ENCODE results near the gene UGT1A5. TPM values are rescaled to one million over a fixed set of nuclear protein-coding genes. Genes with fewer than 3 reads are reported as not detected.

Gene UGT1A5
- total RNA-seq, 2 experiments from 2014 or later: not detected

GRCh38 chr2:233769260-233769659 lies 56.6 kb downstream of the UGT1A5 start:
- ChIA-PET POLR2A (no interaction called here), CTCF (no interaction called here)
- no peak overlapping the region for H3K27ac Mint-ChIP-seq
- DNase-seq (no peak), ATAC-seq (no peak)
- intact Hi-C loops (cut with DNase I, micrococcal nuclease): no loop called here
- H3K36me3 Mint-ChIP-seq (ENCODE audit: low read depth): no peaks in the 10 kb centered on the region
- H3K27me3 Mint-ChIP-seq: peaks cover 14% of the 10 kb centered on the region
- H3K4me1 Mint-ChIP-seq: no peaks in the 10 kb centered on the region
- H3K4me3 Mint-ChIP-seq: no peak overlapping the region
- H3K9me3 Mint-ChIP-seq (ENCODE audit: low read depth): no peaks in the 10 kb centered on the region

- Mint-ChIP-seq H3K4me3 (no peak overlapping the region), H3K36me3 (ENCODE audit: low read depth) (no peaks in the 10 kb centered on the region), H3K9me3 (ENCODE audit: low read depth) (peaks cover 14% of the 10 kb centered on the region), H3K27me3 (peaks cover 8% of the 10 kb centered on the region), H3K27ac (no peak overlapping the region), H3K4me1 (no peaks in the 10 kb centered on the region)
- intact Hi-C loops (cut with DNase I, micrococcal nuclease): no loop called here
- POLR2A ChIA-PET: no interaction called here
- no peak for ATAC-seq
- CTCF ChIA-PET: no interaction called here
- DNase-seq: no peak
These were observed 59.4 kb downstream of the UGT1A5 start for GRCh38 chr2:233772153-233772552.

- Mint-ChIP-seq H3K27me3 (peaks cover 9% of the 10 kb centered on the region), H3K4me3 (no peak overlapping the region), H3K36me3 (ENCODE audit: low read depth) (no peaks in the 10 kb centered on the region), H3K27ac (no peak overlapping the region), H3K9me3 (ENCODE audit: low read depth) (peaks cover 14% of the 10 kb centered on the region), H3K4me1 (no peaks in the 10 kb centered on the region)
- intact Hi-C loops (cut with DNase I, micrococcal nuclease): no loop called here
- no peak for DNase-seq
- CTCF ChIA-PET: no interaction called here
- POLR2A ChIA-PET: no interaction called here
- ATAC-seq: no peak
These were observed 59.9 kb downstream of the UGT1A5 start for GRCh38 chr2:233772583-233772982.

GRCh38 chr2:233773854-233774253 lies 61.1 kb downstream of the UGT1A5 start:
- ChIA-PET POLR2A (no interaction called here), CTCF (interaction anchor here (0.5 kb wide), 1 partner anchor 1293 kb away, joined by 3 read pairs; no protein-coding TSS in a partner anchor)
- H3K27ac Mint-ChIP-seq: no peak overlapping the region
- no peaks in the 10 kb centered on the region for H3K4me1 Mint-ChIP-seq
- H3K4me3 Mint-ChIP-seq: no peak overlapping the region
- no peaks in the 10 kb centered on the region for H3K36me3 Mint-ChIP-seq (ENCODE audit: low read depth)
- peaks cover 12% of the 10 kb centered on the region for H3K27me3 Mint-ChIP-seq
- ATAC-seq: no peak
- H3K9me3 Mint-ChIP-seq (ENCODE audit: low read depth): peaks cover 14% of the 10 kb centered on the region
- intact Hi-C loops (cut with DNase I, micrococcal nuclease): no loop called here
- DNase-seq: no peak

- CTCF ChIA-PET: interaction anchor here (0.6 kb wide), 1 partner anchor 1254 kb away, joined by 3 read pairs; no protein-coding TSS in a partner anchor
- Mint-ChIP-seq H3K4me3 (no peak overlapping the region), H3K9me3 (ENCODE audit: low read depth) (peaks cover 14% of the 10 kb centered on the region), H3K27me3 (peaks cover 9% of the 10 kb centered on the region), H3K36me3 (ENCODE audit: low read depth) (no peaks in the 10 kb centered on the region), H3K4me1 (no peaks in the 10 kb centered on the region), H3K27ac (no peak overlapping the region)
- POLR2A ChIA-PET: no interaction called here
- ATAC-seq (no peak), DNase-seq (no peak)
- intact Hi-C loops (cut with DNase I, micrococcal nuclease): no loop called here
These were observed 62.7 kb downstream of the UGT1A5 start for GRCh38 chr2:233775414-233775813.

- no peaks in the 10 kb centered on the region for H3K36me3 Mint-ChIP-seq (ENCODE audit: low read depth)
These were observed 65.3 kb downstream of the UGT1A5 start, which contains the start of gene MROH2A for GRCh38 chr2:233778030-233778429. MROH2A (plus strand) TSS chr2:233778330; CDS start chr2:233779359, 1,029 bp downstream.

GRCh38 chr2:233779722-233780121 lies 67.0 kb downstream of the UGT1A5 start:
- CTCF ChIA-PET: interaction anchor here (0.7 kb wide), 1 partner anchor 722 kb away, joined by 3 read pairs; no protein-coding TSS in a partner anchor
- intact Hi-C loops (cut with DNase I, micrococcal nuclease): no loop called here
- DNase-seq (no peak), ATAC-seq (no peak)
- H3K27ac Mint-ChIP-seq: no peak overlapping the region
- peaks cover 14% of the 10 kb centered on the region for H3K9me3 Mint-ChIP-seq (ENCODE audit: low read depth)
- H3K27me3 Mint-ChIP-seq: peaks cover 20% of the 10 kb centered on the region
- POLR2A ChIA-PET: interaction anchor here (0.6 kb wide), 1 partner anchor 295 kb away, joined by 5 read pairs; no protein-coding TSS in a partner anchor
- H3K4me1 Mint-ChIP-seq: no peaks in the 10 kb centered on the region
- no peaks in the 10 kb centered on the region for H3K36me3 Mint-ChIP-seq (ENCODE audit: low read depth)
- H3K4me3 Mint-ChIP-seq: no peak overlapping the region

More at GRCh38 chr2:233778030-233778429, 65.3 kb downstream of the UGT1A5 start, which contains the start of gene MROH2A:
- ATAC-seq (no peak), DNase-seq (no peak)
- POLR2A ChIA-PET: no interaction called here
- Mint-ChIP-seq H3K9me3 (ENCODE audit: low read depth) (peaks cover 14% of the 10 kb centered on the region), H3K27me3 (peaks cover 16% of the 10 kb centered on the region), H3K27ac (no peak within 1 kb of the TSS), H3K4me3 (no peak within 1 kb of the TSS), H3K4me1 (no peaks in the 10 kb centered on the region)
- intact Hi-C loops (cut with DNase I, micrococcal nuclease): no loop called here
- CTCF ChIA-PET: no interaction called here

- H3K36me3 Mint-ChIP-seq (ENCODE audit: low read depth): no peaks in the 10 kb centered on the region
- ATAC-seq (no peak), DNase-seq (no peak)
- peaks cover 9% of the 10 kb centered on the region for H3K9me3 Mint-ChIP-seq (ENCODE audit: low read depth)
- no peaks in the 10 kb centered on the region for H3K4me1 Mint-ChIP-seq
- CTCF ChIA-PET: no interaction called here
- no peak overlapping the region for H3K4me3 Mint-ChIP-seq
- H3K27ac Mint-ChIP-seq: no peak overlapping the region
- H3K27me3 Mint-ChIP-seq: peaks cover 18% of the 10 kb centered on the region
- intact Hi-C loops (cut with DNase I, micrococcal nuclease): no loop called here
- POLR2A ChIA-PET: no interaction called here
These were observed 68.1 kb downstream of the UGT1A5 start for GRCh38 chr2:233780771-233781170.

GRCh38 chr2:233789554-233789953 lies 76.8 kb downstream of the UGT1A5 start:
- Mint-ChIP-seq H3K4me3 (no peak overlapping the region), H3K9me3 (ENCODE audit: low read depth) (peaks cover 5% of the 10 kb centered on the region), H3K27ac (no peak overlapping the region), H3K36me3 (ENCODE audit: low read depth) (no peaks in the 10 kb centered on the region), H3K27me3 (peaks cover 6% of the 10 kb centered on the region), H3K4me1 (no peaks in the 10 kb centered on the region)
- DNase-seq: no peak
- POLR2A ChIA-PET: no interaction called here
- ATAC-seq: no peak
- CTCF ChIA-PET: no interaction called here
- intact Hi-C loops (cut with DNase I, micrococcal nuclease): no loop called here

GRCh38 chr2:233791151-233791882 lies 78.6 kb downstream of the UGT1A5 start:
- intact Hi-C loops (cut with DNase I, micrococcal nuclease): no loop called here
- POLR2A ChIA-PET: no interaction called here
- Mint-ChIP-seq H3K27me3 (peaks cover 2% of the 10 kb centered on the region), H3K4me1 (no peaks in the 10 kb centered on the region), H3K27ac (no peak overlapping the region), H3K9me3 (ENCODE audit: low read depth) (peaks cover 2% of the 10 kb centered on the region), H3K36me3 (ENCODE audit: low read depth) (no peaks in the 10 kb centered on the region), H3K4me3 (no peak overlapping the region)
- ATAC-seq (no peak), DNase-seq (no peak)
- CTCF ChIA-PET: no interaction called here

- H3K27ac Mint-ChIP-seq: no peak overlapping the region
- H3K4me3 Mint-ChIP-seq: no peak overlapping the region
These were observed 79.2 kb downstream of the UGT1A5 start for GRCh38 chr2:233791883-233792329.

GRCh38 chr2:233792720-233793119 lies 80.0 kb downstream of the UGT1A5 start:
- ChIA-PET CTCF (no interaction called here), POLR2A (no interaction called here)
- Mint-ChIP-seq H3K27me3 (no peaks in the 10 kb centered on the region), H3K4me3 (no peak overlapping the region), H3K9me3 (ENCODE audit: low read depth) (no peaks in the 10 kb centered on the region), H3K36me3 (ENCODE audit: low read depth) (no peaks in the 10 kb centered on the region), H3K27ac (no peak overlapping the region), H3K4me1 (no peaks in the 10 kb centered on the region)
- no peak for ATAC-seq
- intact Hi-C loops (cut with DNase I, micrococcal nuclease): no loop called here
- no peak for DNase-seq

More at GRCh38 chr2:233791883-233792329, 79.2 kb downstream of the UGT1A5 start:
- POLR2A ChIA-PET: no interaction called here
- CTCF ChIA-PET: no interaction called here
- DNase-seq: no peak
- no peaks in the 10 kb centered on the region for H3K9me3 Mint-ChIP-seq (ENCODE audit: low read depth)
- H3K27me3 Mint-ChIP-seq: no peaks in the 10 kb centered on the region
- ATAC-seq: no peak
- H3K36me3 Mint-ChIP-seq (ENCODE audit: low read depth): no peaks in the 10 kb centered on the region
- intact Hi-C loops (cut with DNase I, micrococcal nuclease): no loop called here
- no peaks in the 10 kb centered on the region for H3K4me1 Mint-ChIP-seq
